Activated CD4-positive, alpha-beta T cell treated with anti-CD3 and anti-CD28 coated beads for 4 hours (primary cell): Measurements from ENCODE around the gene GSK3B.
A peak's percentile ranks its signal among the peaks of the same experiment; 100 is the strongest.

Source experiments
- DNase-seq, 2 donors: peaks; one replicate each; pipeline ENCODE4 v3.0.0-alpha.2; 2020

Gene GSK3B

DNA sequence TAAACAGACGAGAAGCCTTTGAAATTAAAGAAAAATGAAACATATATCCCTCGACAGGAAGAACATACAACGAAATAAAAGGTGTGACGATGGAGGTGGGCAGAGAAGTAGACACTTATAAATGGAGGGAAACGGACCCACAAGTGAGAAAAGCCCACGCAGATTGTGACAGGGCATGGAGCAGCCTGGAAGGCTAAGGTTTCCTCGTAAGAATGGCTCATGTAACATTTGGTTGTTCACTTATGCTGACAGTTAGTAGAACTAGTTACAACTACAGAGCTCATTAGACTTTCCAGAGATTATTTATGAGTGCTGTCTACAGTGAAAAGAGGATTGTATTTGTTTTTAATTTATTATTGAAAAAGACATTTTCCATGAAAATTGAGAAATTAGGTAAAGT, 229.8 kb downstream of the GSK3B start:
- DNase-seq: no peak

DNA sequence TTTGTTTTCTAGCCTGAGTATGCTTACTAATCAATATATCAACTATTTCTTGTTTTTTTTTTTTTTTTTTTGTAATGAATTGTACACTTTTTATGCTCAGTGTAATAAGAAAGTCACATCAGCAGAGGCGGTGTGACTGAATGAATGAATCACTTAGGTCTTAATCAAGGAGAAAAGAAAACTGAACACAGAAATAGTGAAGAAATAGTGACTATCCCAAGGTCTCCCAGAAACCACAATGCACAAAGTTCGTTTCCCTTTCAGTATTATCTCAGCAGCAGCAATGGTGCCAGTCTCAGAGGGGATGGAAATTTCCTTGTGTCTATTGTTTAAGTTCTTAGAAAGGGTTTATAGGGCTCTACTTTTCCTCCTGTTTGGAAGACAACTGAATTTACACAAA, 231.6 kb downstream of the GSK3B start:
- no peak for DNase-seq

DNA sequence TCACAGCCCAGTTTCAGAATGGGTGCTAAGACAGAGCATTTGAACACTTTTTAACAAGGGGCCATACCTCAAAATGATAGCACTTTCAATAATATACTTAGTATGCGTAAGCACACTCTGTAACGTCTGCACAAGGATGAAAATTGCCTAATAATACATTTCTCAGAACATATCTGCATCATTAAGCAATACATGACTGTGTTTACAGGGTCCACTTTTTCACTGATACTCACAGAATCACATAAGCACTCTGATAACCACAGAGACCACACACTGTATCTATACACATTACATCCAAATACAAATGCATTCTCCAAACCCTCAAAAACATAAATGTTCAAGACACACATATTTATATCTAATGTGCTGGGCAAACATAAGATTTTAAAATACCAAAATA, 232.6 kb downstream of the GSK3B start:
- DNase-seq: no peak

DNA sequence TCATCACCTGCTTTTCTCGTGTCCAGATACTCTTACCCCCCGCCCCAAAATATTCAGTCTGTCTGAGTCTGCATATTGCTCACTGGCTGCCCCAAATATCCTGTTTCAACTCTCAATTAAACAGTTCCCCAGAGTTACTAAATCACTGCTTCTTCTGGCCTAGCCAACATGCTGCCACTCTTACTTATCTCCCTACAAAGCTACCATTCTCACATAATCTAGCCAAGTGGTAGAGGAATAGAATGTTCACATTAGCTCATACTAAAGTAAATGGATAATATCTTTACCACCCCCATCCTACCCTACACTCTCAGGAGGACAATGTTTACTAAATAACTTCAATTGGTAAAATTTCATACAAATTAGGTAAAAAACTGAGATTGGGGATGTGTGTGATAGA, 234.5 kb downstream of the GSK3B start:
- DNase-seq: no peak

DNA sequence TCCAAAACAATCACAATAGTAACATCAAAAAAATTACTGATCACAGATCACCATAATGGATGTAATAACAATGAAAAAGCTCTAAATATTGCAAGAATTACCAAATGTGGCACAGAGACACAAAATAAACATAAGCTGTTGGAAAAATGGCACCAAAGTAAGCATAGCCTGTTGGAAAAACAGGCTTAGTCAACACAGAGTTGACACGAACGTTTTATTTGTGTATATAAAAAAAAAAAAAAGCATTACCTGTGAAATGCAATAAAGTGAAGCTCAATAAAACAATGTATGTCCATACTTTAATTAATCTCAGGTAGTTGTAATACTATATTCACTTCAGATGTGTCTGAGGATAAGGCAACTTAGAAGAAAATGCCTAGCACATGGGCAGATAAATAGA, 235.3 kb downstream of the GSK3B start:
- no peak for DNase-seq

DNA sequence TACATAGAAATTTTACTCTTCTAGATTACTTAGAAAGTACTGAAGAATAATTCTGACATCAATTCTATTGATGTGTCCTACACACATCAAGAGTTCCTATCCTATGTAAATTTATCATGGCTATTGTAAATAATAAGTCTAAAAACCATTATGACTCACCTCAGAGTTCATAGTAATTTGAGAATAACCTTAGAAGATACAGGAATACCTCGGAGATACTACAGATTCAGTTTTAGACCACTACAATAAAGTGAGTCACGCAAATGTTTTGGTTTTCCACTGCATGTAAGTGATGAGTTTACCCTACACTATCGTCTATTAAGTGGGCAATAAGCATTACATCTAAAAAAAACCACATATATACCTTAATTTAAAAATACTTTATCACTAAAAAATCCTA, 237.6 kb downstream of the GSK3B start:
- DNase-seq: no peak

DNA sequence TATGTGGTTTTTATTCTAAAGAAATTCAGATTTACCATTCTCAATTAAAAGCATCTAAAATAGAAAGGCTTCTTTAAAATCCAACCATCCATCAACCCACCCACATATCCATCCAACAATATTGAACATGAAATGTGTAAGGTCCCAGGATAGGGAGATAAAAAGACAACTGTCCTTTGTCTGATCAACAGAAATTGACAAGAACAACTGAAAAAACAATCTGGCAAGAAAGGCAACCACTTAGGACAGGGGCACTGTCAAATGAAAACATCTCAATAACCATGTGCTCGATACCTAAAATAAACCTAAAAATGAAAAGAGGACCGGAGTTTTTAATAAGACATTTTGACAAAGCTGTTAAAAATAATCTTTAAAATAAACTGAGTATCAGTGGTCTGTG, 245.1 kb downstream of the GSK3B start:
- DNase-seq: no peak

DNA sequence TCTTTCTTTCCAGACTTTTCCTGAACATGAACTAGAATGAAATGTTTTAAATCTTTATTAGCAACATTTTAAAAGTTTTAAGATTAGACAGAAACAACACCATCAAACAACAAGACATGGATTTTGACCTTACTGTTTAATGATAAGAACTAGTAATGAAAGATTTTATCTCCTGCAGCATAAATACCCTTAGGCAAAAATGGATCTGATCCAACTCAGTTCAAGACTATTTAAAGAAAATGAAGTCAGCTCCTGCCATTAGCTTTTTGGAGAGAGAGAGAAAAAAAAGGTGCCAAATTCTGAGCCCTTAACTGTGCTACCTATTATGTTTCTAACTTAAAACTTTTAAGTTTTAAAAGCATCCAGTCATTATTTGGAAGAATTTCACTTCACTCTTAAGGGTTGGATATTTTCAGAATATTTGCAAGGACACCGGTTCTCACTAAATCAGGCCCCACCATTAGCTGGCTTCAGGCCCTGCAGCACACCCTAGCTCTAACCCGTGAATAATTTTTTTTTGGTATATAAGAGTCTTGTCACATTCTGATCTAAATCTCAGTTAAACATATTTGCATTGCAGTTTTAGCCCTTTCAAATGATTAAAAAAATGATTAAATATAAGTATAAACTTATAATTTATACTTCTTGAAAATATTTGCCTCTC, 252.3 kb downstream of the GSK3B start:
- no peak for DNase-seq

DNA sequence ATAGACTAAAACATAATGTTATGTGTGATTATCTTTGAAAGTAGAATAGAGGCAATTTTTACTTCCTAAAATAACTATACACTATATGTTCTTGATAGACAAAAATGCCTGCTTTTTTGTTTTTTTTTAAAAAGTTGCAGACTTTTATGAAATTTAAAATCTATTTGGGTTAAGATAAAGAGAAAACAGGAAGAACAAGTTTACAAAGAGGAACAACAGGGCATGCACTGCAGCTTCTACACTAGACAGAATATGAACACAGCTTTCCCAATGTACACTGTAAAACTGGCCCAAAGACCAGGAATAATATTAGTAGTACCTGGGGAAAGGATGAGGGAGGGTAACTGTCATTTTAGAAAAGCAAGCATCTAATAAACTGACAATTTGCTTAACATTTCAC, 258.7 kb downstream of the GSK3B start:
- DNase-seq: no peak

DNA sequence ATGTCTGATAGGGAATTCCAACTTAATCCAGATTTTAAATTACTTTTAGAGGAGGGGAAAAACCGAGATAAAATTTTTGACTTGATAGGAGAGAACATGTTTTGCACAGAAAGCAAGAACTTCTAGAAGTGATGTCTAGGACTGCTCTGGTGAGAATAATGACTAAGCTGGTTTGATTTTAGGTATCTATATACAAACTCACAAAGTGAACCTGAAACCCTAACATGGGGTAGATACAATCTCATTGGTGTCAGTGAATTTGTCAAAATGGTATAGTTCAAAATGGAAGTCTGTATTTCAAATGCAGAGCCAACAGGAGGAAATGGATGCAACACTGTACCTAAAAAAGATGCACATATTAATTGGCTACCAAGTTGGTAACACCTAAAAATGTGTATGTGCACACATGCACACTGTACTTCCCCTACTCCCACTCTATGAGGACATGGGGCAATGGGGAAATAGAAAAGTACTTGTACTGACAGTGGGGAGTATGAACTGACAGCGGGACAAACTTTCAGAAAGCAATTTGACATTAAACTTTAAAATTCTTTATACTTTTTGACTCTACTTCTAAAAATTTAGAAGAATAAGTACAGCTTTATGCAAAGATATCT, 259.4 kb downstream of the GSK3B start:
- no peak for DNase-seq

DNA sequence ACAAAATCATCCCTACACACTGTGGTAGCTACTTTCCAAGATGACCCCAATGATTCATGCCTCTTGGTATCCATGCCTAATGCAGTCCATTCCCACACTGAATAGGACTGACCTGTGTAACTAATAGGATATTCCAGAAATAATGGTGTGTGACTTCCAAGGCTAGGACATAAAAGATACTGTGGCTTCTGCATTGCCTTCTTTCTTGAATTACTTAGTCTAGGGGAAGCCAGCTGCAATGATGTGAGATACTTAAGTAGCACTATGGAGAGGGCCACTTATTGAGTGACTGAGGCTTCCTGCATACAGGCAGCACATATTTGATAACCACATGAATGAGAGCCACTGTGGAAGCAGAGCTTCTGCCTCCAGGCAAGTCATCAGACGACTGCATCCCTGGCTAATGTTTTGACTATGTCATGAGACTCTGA, 262.3 kb downstream of the GSK3B start:
- no peak for DNase-seq

DNA sequence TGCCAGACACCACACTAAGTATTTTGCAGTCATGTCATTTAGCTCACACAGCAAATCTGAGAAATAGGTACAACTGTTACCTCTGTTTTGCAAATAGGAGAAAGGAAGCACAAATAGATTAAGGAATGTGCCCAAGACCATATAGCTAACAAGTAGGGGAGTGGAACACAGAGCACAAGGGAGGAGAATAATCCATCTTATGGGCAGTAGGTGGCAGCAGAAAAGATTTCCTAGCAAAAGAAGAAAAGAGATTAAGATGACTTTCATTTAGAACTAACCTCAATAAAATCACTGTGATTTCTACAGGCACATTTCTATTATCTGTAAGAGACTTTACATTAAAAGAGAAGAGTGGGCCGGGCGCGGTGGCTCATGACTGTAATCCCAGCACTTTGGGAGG, 263.2 kb downstream of the GSK3B start:
- DNase-seq: no peak

DNA sequence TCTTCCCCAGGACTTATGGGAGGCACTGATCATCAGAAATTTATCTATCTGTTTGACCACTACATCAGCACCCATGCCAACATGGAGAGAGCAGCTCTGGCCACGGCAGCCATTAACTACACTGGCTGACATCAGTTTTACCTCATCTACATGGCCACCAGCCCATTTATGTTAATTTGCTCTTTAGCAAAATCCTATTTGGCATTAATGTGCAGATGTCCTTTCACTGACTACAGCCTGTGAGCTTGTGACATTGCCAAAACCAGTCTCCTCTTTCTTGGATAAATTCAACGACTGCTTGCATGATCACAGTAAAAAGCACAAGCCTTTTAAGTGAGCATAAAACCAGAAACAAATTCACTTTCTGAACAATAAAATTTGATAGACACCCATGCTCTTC, 264.8 kb downstream of the GSK3B start:
- DNase-seq: no peak

DNA sequence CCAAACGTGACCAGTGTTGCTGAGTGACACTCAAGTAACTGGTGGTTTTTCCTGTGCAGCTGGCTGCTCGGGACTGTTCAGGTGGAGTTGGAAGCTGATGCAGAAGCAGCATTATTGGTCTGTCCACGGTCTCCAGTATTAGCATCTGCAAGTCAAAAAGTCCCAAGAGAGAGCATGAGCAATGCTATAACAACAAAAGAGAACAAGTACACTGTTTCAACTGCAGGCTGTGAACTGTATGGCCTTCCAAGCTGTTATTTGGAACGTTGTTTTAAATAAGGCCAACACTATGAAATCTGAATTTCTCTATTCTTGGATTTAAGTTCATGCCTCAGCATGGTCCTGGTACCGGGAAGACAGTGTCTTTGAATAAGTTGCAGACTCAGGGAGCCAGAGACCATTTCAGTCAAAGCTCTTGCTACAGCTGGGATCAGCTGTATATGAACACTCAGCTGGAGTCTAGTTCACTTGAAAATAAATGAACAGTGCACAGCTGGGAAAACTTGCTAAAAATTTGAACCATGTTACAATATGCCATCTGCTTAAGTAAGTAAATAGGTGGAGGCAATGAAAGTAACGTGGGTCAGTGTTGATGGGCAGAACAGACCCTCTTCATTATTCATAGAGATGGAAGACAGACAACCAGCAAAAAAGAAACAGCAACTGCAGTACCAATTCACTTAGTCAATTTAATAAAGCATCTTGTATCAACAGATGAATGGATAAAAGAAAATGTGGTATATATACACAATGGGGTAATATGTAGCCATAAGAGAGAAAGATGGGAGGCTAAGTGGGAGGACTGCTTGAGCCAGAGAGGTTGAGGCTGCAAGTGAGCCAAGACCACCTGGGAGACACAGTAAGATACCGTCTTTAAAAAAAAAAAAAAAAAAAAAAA, 267.3 kb downstream of the GSK3B start:
- no peak for DNase-seq

DNA sequence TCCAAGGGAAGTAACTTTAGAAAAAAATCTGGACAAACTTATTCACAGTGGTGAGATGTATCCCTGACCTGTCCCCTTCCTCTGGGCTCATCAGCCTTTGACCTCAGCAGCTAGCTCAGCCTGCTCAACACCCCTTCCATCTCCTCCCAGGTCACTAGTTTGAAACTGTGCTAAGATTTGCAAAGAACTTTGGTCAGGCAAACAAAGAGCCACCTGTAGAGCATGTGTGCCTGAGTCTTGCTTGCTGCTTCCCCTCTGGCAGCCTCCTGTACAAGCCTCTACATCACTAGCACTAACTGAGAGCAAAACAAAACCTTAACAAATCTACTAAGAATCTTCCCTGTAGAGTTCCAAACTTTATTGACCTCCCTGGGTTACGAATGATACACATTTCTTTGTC, 268.4 kb downstream of the GSK3B start:
- DNase-seq: no peak

DNA sequence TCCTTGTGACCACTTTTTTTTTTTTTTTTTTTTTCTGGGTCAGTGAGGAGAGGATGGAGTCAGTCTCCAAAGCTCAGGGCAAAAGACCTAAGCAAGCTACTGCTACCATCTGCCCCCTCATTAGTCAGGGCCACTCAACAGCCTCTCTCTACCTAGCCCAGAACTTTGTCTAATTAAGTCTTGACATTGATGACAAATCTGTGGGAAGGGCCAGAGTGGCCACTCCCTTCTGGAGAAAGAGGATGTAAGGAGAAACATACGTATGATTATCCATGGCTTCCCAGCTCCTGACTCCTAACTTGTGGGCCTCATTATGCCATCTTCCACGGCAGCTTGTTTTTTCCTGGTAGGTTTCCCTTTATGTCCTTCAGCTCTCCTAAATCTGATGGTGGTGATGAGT, 274.4 kb downstream of the GSK3B start:
- DNase-seq: no peak

DNA sequence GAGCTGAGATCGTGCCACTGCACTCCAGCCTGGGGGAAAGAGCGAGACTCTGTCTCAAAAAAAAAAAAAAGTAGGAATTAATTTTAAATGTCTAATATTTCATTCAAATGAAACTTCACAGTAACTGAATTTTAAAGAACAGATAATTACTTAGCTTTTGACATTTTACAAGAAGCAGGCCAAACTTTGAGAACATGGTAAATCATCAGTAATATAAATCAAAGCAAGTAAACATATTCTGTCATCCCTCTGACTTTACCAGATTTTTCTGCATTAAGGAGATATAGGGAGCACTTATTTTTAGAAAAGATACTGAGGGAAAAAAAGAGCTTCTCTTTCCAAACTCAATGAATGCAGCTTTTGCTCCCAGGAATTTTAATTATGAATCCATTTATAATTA, 275.3 kb downstream of the GSK3B start:
- no peak for DNase-seq

DNA sequence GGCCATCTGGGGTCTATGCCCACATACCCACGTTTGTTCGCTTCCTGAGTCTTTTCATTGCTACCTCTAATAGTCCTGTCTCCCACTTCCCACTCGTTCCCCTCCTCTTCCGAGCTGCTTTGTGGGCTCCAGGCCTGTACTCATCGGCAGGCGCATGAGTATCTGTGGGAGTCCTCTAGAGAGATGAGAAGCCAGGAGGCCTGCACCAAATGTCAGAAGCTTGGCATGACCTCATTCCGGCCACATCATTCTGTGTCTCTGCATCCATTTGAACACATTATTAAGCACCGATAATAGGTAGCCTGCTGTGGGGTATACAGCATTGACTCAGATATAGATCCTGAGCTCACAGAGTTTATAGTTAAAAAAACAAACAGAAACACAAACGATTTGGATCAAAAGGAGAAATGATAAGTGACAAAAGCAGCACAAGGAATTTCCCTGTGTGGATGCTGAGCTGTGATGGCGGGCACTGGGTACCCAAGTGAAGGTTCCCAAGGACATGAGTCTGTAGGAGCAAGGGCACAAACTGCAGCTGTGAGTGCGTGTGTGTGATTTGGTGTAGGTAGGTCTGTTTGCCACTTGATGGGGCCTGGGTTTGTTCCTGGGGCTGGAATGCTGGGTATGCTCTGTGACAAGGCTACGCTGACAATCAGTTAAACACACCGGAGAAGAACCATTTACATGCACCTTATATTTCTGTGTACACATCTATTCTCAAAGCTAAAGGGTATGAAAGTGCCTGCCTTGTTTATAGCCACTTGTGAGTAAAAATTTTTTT, 276.5 kb downstream of the GSK3B start:
- no peak for DNase-seq

DNA sequence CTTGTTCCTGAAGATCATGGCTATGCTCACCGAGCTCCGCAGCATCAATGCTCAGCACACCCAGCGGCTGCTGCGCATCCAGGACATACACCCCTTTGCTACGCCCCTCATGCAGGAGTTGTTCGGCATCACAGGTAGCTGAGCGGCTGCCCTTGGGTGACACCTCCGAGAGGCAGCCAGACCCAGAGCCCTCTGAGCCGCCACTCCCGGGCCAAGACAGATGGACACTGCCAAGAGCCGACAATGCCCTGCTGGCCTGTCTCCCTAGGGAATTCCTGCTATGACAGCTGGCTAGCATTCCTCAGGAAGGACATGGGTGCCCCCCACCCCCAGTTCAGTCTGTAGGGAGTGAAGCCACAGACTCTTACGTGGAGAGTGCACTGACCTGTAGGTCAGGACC, 277.2 kb downstream of the GSK3B start:
- no peak for DNase-seq

DNA sequence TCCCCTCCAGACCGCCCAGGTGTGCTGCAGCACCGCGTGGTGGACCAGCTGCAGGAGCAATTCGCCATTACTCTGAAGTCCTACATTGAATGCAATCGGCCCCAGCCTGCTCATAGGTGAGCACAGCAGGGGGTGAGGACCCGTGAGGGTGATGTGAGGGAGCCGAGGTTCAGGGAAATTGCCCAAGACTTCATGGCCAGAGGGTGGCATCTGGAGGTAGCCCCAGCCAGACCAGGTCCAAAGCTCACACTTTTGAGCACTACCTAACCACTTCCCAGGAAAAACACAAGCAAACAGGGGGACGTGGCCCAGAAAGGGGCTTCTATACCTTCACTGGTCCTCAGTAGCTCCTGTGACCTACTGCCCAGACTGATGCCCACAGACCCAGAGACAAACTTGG, 278.5 kb downstream of the GSK3B start:
- DNase-seq: no peak

DNA sequence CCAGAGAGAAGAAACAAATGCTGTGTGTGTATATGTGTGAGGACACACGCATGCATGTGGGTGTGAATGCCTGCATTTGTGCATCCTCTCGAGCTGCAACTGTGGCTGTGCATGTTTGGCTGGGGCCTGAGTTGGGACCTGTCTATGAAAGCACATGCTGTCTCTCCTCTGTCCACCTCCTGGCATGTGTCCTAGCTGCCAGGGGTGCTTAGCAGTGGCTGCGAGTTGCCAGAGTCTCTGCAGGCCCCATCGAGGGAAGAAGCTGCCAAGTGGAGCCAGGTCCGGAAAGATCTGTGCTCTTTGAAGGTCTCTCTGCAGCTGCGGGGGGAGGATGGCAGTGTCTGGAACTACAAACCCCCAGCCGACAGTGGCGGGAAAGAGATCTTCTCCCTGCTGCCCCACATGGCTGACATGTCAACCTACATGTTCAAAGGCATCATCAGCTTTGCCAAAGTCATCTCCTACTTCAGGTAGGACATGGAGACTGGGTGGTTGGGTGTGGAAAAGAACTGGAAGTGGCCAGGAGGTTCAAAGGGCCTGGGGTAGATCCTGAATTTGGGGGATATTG, 281.7 kb downstream of the GSK3B start:
- no peak for DNase-seq

DNA sequence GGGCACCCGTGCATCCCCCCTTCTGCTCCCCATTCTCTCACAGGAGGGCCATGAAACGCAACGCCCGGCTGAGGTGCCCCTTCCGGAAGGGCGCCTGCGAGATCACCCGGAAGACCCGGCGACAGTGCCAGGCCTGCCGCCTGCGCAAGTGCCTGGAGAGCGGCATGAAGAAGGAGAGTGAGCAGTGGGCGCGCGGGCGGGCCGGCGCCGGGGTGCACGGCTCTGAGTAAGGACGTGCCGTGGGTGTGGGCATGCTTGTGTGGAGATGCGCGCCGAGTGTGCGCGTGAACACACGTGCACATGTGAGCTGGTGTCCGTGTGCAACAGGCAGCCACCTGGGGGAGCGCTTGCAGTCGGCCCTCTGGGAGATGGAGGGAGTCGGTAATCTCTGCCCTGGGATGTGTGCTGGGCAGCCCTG, 284.2 kb downstream of the GSK3B start:
- DNase-seq: peak; percentile 63 to 70
